Measurements from ENCODE around the gene FGGY.

DNA sequence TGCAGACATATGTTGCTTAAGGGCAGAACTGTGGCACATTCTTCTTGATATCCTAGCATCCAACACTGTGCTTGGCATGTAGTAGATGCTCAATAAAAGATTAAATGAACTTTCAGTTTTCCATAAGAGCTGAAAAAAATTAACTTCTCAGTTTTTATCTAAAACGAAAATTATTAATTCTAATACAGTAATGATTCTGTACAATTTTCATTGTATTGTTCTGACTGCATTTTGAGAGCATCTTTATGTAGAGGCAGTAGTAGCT is 46.6 kb downstream of the FGGY start:
- TF ChIP-seq NFYB (CRISPR knock-in tag; conservative IDR thresholded peaks at IDR 0.05; ENCODE audit: low read depth) (no peak), NFE2L1 (CRISPR knock-in tag; IDR thresholded peaks at IDR 0.05) (no peak), ZNF263 (CRISPR knock-in tag; IDR thresholded peaks at IDR 0.05; ENCODE audit: low read depth) (no peak), ZNF317 (CRISPR knock-in tag; IDR thresholded peaks at IDR 0.05; ENCODE audit: borderline replicate concordance, low read depth) (no peak), JAZF1 (CRISPR knock-in tag; IDR thresholded peaks at IDR 0.05) (no peak), RELA (CRISPR knock-in tag; IDR thresholded peaks at IDR 0.05; ENCODE audit: borderline replicate concordance) (no peak)
- TF ChIP-seq, protein P1, sequence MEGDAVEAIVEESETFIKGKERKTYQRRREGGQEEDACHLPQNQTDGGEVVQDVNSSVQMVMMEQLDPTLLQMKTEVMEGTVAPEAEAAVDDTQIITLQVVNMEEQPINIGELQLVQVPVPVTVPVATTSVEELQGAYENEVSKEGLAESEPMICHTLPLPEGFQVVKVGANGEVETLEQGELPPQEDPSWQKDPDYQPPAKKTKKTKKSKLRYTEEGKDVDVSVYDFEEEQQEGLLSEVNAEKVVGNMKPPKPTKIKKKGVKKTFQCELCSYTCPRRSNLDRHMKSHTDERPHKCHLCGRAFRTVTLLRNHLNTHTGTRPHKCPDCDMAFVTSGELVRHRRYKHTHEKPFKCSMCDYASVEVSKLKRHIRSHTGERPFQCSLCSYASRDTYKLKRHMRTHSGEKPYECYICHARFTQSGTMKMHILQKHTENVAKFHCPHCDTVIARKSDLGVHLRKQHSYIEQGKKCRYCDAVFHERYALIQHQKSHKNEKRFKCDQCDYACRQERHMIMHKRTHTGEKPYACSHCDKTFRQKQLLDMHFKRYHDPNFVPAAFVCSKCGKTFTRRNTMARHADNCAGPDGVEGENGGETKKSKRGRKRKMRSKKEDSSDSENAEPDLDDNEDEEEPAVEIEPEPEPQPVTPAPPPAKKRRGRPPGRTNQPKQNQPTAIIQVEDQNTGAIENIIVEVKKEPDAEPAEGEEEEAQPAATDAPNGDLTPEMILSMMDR (IDR thresholded peaks at IDR 0.05) = no peak
- TF ChIP-seq, protein P2, sequence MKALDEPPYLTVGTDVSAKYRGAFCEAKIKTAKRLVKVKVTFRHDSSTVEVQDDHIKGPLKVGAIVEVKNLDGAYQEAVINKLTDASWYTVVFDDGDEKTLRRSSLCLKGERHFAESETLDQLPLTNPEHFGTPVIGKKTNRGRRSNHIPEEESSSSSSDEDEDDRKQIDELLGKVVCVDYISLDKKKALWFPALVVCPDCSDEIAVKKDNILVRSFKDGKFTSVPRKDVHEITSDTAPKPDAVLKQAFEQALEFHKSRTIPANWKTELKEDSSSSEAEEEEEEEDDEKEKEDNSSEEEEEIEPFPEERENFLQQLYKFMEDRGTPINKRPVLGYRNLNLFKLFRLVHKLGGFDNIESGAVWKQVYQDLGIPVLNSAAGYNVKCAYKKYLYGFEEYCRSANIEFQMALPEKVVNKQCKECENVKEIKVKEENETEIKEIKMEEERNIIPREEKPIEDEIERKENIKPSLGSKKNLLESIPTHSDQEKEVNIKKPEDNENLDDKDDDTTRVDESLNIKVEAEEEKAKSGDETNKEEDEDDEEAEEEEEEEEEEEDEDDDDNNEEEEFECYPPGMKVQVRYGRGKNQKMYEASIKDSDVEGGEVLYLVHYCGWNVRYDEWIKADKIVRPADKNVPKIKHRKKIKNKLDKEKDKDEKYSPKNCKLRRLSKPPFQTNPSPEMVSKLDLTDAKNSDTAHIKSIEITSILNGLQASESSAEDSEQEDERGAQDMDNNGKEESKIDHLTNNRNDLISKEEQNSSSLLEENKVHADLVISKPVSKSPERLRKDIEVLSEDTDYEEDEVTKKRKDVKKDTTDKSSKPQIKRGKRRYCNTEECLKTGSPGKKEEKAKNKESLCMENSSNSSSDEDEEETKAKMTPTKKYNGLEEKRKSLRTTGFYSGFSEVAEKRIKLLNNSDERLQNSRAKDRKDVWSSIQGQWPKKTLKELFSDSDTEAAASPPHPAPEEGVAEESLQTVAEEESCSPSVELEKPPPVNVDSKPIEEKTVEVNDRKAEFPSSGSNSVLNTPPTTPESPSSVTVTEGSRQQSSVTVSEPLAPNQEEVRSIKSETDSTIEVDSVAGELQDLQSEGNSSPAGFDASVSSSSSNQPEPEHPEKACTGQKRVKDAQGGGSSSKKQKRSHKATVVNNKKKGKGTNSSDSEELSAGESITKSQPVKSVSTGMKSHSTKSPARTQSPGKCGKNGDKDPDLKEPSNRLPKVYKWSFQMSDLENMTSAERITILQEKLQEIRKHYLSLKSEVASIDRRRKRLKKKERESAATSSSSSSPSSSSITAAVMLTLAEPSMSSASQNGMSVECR (CRISPR knock-in tag; IDR thresholded peaks at IDR 0.05; ENCODE audit: borderline replicate concordance) = no peak
- TF ChIP-seq, protein P3, sequence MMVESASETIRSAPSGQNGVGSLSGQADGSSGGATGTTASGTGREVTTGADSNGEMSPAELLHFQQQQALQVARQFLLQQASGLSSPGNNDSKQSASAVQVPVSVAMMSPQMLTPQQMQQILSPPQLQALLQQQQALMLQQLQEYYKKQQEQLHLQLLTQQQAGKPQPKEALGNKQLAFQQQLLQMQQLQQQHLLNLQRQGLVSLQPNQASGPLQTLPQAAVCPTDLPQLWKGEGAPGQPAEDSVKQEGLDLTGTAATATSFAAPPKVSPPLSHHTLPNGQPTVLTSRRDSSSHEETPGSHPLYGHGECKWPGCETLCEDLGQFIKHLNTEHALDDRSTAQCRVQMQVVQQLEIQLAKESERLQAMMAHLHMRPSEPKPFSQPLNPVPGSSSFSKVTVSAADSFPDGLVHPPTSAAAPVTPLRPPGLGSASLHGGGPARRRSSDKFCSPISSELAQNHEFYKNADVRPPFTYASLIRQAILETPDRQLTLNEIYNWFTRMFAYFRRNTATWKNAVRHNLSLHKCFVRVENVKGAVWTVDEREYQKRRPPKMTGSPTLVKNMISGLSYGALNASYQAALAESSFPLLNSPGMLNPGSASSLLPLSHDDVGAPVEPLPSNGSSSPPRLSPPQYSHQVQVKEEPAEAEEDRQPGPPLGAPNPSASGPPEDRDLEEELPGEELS (CRISPR knock-in tag; IDR thresholded peaks at IDR 0.05) = no peak

Measured in WTC11 (cell line).